HG02981 (cell line): ENCODE data around the gene LHX1.

ENCODE experiments used
- ATAC-seq: cut with Tn5 transposase; IDR thresholded peaks from one replicate; pipeline ENCODE4 v1.9.1; 2021; ENCODE audit warnings: mild to moderate bottlenecking, moderate library complexity; ENCODE audit not compliant: unreplicated experiment

The LHX1 gene

GRCh38 chr17:36937001-36937958, at the start of gene LHX1:
Gene LHX1, plus strand, starts transcription at chr17:36937475. Its CDS starts 723 bp downstream, at chr17:36938198.
- ATAC-seq = no peak

GRCh38 chr17:36888236-36888951, 48.9 kb upstream of the LHX1 start:
- ATAC-seq = no peak

GRCh38 chr17:36889770-36890349, 47.4 kb upstream of the LHX1 start:
- ATAC-seq = no peak

GRCh38 chr17:36890398-36891168, 46.7 kb upstream of the LHX1 start:
- no peak for ATAC-seq

GRCh38 chr17:36892112-36892838, 45.0 kb upstream of the LHX1 start:
- ATAC-seq = no peak

- ATAC-seq = no peak
Observed at GRCh38 chr17:36894177-36894576, 43.1 kb upstream of the LHX1 start.

GRCh38 chr17:36894925-36895324, 42.4 kb upstream of the LHX1 start:
- ATAC-seq = no peak

- no peak for ATAC-seq
Observed at GRCh38 chr17:36899250-36900159, 37.8 kb upstream of the LHX1 start.

GRCh38 chr17:36900160-36900512, 37.1 kb upstream of the LHX1 start:
- no peak for ATAC-seq

GRCh38 chr17:36901506-36901905, 35.8 kb upstream of the LHX1 start:
- ATAC-seq = no peak

- no peak for ATAC-seq
Observed at GRCh38 chr17:36907407-36907806, 29.9 kb upstream of the LHX1 start.

GRCh38 chr17:36910513-36910912, 26.8 kb upstream of the LHX1 start:
- no peak for ATAC-seq

- ATAC-seq = no peak
Observed at GRCh38 chr17:36911001-36911400, 26.3 kb upstream of the LHX1 start.

GRCh38 chr17:36913132-36913531, 24.1 kb upstream of the LHX1 start:
- ATAC-seq = no peak

- no peak for ATAC-seq
Observed at GRCh38 chr17:36918211-36918691, 19.0 kb upstream of the LHX1 start.

- no peak for ATAC-seq
Observed at GRCh38 chr17:36919407-36919968, 17.8 kb upstream of the LHX1 start.

GRCh38 chr17:36920032-36921005, 17.0 kb upstream of the LHX1 start:
- no peak for ATAC-seq
